C4-2B (cell line): Measurements from ENCODE around the gene SRF.

Experiments used
- CTCF ChIP-seq: fragments of 450-650 bp; conservative IDR thresholded peaks from 2 replicates; pipeline ENCODE4 v1.5.1; 2017; ENCODE audit warnings: mild to moderate bottlenecking
- ZFX ChIP-seq: fragments of 450-650 bp; IDR thresholded peaks from 2 replicates; pipeline ENCODE4 v1.6.1; 2017

GRCh38 chr6:43172104-43173007 lies 1.3 kb downstream of the SRF start:
- TF ChIP-seq CTCF, result no peak
- no peak for TF ChIP-seq ZFX
